Peyer's patch (tissue), 4 donors: Measurements from ENCODE around the gene TCEAL2.

Experiments used
- CTCF ChIP-seq, 6 experiments: fragments of 450-650 bp in 4 of 6; fragments of 200-600 bp in 2 of 6; sonication (generic) in 1 of 6; IDR thresholded peaks; one replicate each; pipeline ENCODE4 v1.5.1; 2017 to 2019; ENCODE audit warnings: antibody characterized with exemption in 6 of 6, mild to moderate bottlenecking in 3 of 6, moderate library complexity in 1 of 6
- POLR2A ChIP-seq, 2 donors: fragments of 450-650 bp; IDR thresholded peaks; one replicate each; pipeline ENCODE4 v1.5.1; 2017; ENCODE audit warnings: antibody characterized with exemption in 2 of 2, mild to moderate bottlenecking in 2 of 2, moderate library complexity in 2 of 2

- TF ChIP-seq CTCF (IDR thresholded peaks at IDR 0.05) (no peak), POLR2A (IDR thresholded peaks at IDR 0.05) (no peak)
Observed at GRCh38 chrX:102154900-102155805, 29.7 kb downstream of the TCEAL2 start.
